HG03280 (cell line): Measurements from ENCODE around the gene PDE6H.

Experiments
- ATAC-seq: cut with Tn5 transposase; IDR thresholded peaks from one replicate; pipeline ENCODE4 v1.9.1; 2021; ENCODE audit warnings: mild to moderate bottlenecking, moderate library complexity; ENCODE audit not compliant: unreplicated experiment

Gene PDE6H

GRCh38 chr12:14950982-14951746, 21.7 kb upstream of the PDE6H start:
- no peak for ATAC-seq

GRCh38 chr12:14951851-14952250, 21.0 kb upstream of the PDE6H start:
- ATAC-seq = no peak

- ATAC-seq = peak; percentile 70
Observed at GRCh38 chr12:14952299-14952921, 20.4 kb upstream of the PDE6H start.

GRCh38 chr12:14953752-14954151, 19.1 kb upstream of the PDE6H start:
- no peak for ATAC-seq

GRCh38 chr12:14954269-14954668, 18.6 kb upstream of the PDE6H start:
- ATAC-seq = no peak

- peak; percentile 22 for ATAC-seq
Observed at GRCh38 chr12:14956024-14956891, 16.6 kb upstream of the PDE6H start.

GRCh38 chr12:14956905-14957304, 15.9 kb upstream of the PDE6H start:
- ATAC-seq = no peak

GRCh38 chr12:14957551-14958168, 15.2 kb upstream of the PDE6H start:
- no peak for ATAC-seq

GRCh38 chr12:14958361-14959125, 14.3 kb upstream of the PDE6H start:
- no peak for ATAC-seq

- no peak for ATAC-seq
Observed at GRCh38 chr12:14959126-14959440, 13.8 kb upstream of the PDE6H start.

- ATAC-seq = no peak
Observed at GRCh38 chr12:14959463-14959862, 13.4 kb upstream of the PDE6H start.

- no peak for ATAC-seq
Observed at GRCh38 chr12:14959916-14960496, 12.8 kb upstream of the PDE6H start.

GRCh38 chr12:14960548-14961465, 12.0 kb upstream of the PDE6H start:
- ATAC-seq = peak; percentile 38

- peak; percentile 60 for ATAC-seq
Observed at GRCh38 chr12:14961466-14962152, 11.2 kb upstream of the PDE6H start, which contains the start of gene ARHGDIB. TSS of gene ARHGDIB (minus strand) at chr12:14961601. CDS start at chr12:14950712, 10,889 bp downstream.

GRCh38 chr12:14962153-14962539, 10.7 kb upstream of the PDE6H start:
- ATAC-seq = no peak

GRCh38 chr12:14962797-14963196, 10.0 kb upstream of the PDE6H start:
- ATAC-seq = no peak

- no peak for ATAC-seq
Observed at GRCh38 chr12:14963520-14963919, 9.3 kb upstream of the PDE6H start.

GRCh38 chr12:14964406-14964805, 8.4 kb upstream of the PDE6H start:
- no peak for ATAC-seq
